B cell (primary cell): Measurements from ENCODE around the gene GATA3. TPM values are rescaled to one million over a fixed set of nuclear protein-coding genes. Genes with fewer than 3 reads are reported as not detected.

Experiments used
- ATAC-seq: fragments of 200-7000 bp; cut with Tn5 transposase; one replicate; pipeline ENCODE4 v1.10.0; 2021; ENCODE audit warnings: low read depth, mild to moderate bottlenecking, moderate number of reproducible peaks, moderate library complexity
- CTCF ChIA-PET: fragments of 350-600 bp; sonication (Branson Sonifier 250); formaldehyde crosslinking; loops from one replicate; lab custom pipeline; 2021; ENCODE audit warnings: antibody characterized with exemption, inconsistent platforms; lab: Charles Lee
- POLR2A ChIA-PET: fragments of 350-600 bp; sonication (Branson Sonifier 250); formaldehyde crosslinking; loops from one replicate; lab custom pipeline; 2021; ENCODE audit warnings: antibody characterized with exemption; lab: Charles Lee
- DNase-seq: peaks from one replicate; pipeline ENCODE4 v3.0.0; 2013
- H2AFZ ChIP-seq: 2 replicates; pipeline ENCODE4 v1.6.1; 2012; ENCODE audit warnings: mild to moderate bottlenecking, low read depth, low read length; ENCODE audit not compliant: insufficient read depth, poor library complexity, severe bottlenecking
- H3K27ac ChIP-seq, 2 donors: 1 replicate in 1 of 2; 2 replicates in 1 of 2; pipeline ENCODE4 v1.5.1; 2012 to 2013; ENCODE audit warnings: low read length in 2 of 2, mild to moderate bottlenecking in 2 of 2, moderate library complexity in 1 of 2
- H3K27me3 ChIP-seq, 4 experiments: fragments of 200-600 bp in 1 of 4; sonication (generic) in 1 of 4; replicated peaks in 1 of 4; 1 replicate in 2 of 4; 2 replicates in 2 of 4; pipeline versions ENCODE4 v1.6.1 to v1.7.0; 2013 to 2016; ENCODE audit warnings: low read length in 3 of 4, mild to moderate bottlenecking in 2 of 4, mixed read lengths in 1 of 4, moderate library complexity in 1 of 4; ENCODE audit not compliant: insufficient read depth in 4 of 4, control insufficient read depth in 3 of 4; ENCODE audit errors: control extremely low read depth in 1 of 4
- H3K36me3 ChIP-seq, 2 experiments: replicated peaks in 1 of 2; 1 replicate in 1 of 2; 2 replicates in 1 of 2; pipeline versions ENCODE4 v1.6.1 to v1.7.1; 2013; ENCODE audit warnings: low read length in 1 of 2; ENCODE audit not compliant: insufficient read depth in 2 of 2, control insufficient read depth in 1 of 2; ENCODE audit errors: control extremely low read depth in 1 of 2, extremely low read depth in 1 of 2
- H3K4me1 ChIP-seq, 2 donors: fragments of 200-600 bp in 1 of 2; sonication (generic) in 1 of 2; 1 replicate in 1 of 2; 2 replicates in 1 of 2; pipeline versions ENCODE4 v1.5.1 to v1.6.1; 2013 to 2017; ENCODE audit warnings: low read length in 2 of 2; ENCODE audit not compliant: control insufficient read depth in 2 of 2, insufficient read depth in 2 of 2
- H3K4me2 ChIP-seq: replicated peaks from 2 replicates; pipeline ENCODE3; 2012; ENCODE audit warnings: mild to moderate bottlenecking, low read depth, low read length; ENCODE audit not compliant: poor library complexity, severe bottlenecking
- H3K4me3 ChIP-seq, 5 experiments: fragments of 200-600 bp in 1 of 5; sonication (generic) in 1 of 5; 1 replicate in 3 of 5; 2 replicates in 2 of 5; pipeline versions ENCODE4 v1.5.1 to v1.7.0; 2011 to 2016; ENCODE audit warnings: low read length in 4 of 5, mild to moderate bottlenecking in 4 of 5, low read depth in 2 of 5, control low read depth in 1 of 5, moderate library complexity in 1 of 5; ENCODE audit not compliant: insufficient read depth in 1 of 5; ENCODE audit errors: control extremely low read depth in 1 of 5, extremely low read depth in 1 of 5
- H3K79me2 ChIP-seq: fragments of 200-600 bp; sonication (generic); one replicate; pipeline ENCODE4 v1.6.0; 2016; ENCODE audit warnings: low read length; ENCODE audit not compliant: control insufficient read depth, insufficient read depth
- H3K9ac ChIP-seq: fragments of 200-600 bp; sonication (generic); 2 replicates; pipeline ENCODE4 v1.6.1; 2017; ENCODE audit warnings: mild to moderate bottlenecking, low read length, moderate library complexity
- H3K9me3 ChIP-seq, 3 donors: one replicate each; pipeline versions ENCODE4 v1.6.1 to v1.7.1; 2013; ENCODE audit warnings: low read length in 2 of 3; ENCODE audit not compliant: control insufficient read depth in 2 of 3, insufficient read depth in 1 of 3; ENCODE audit errors: control extremely low read depth in 1 of 3
- H4K20me1 ChIP-seq: 2 replicates; pipeline ENCODE4 v1.6.0; 2012; ENCODE audit warnings: mild to moderate bottlenecking, low read length; ENCODE audit not compliant: insufficient read depth, control insufficient read depth, poor library complexity, severe bottlenecking
- H3K27ac Mint-ChIP-seq: one replicate; pipeline ENCODE4 v1.8.0; 2021; ENCODE audit warnings: mixed read lengths
- H3K27me3 Mint-ChIP-seq: one replicate; pipeline ENCODE4 v1.8.0; 2021; ENCODE audit warnings: mixed read lengths
- H3K4me1 Mint-ChIP-seq: one replicate; pipeline ENCODE4 v1.8.0; 2021; ENCODE audit warnings: mixed read lengths
- H3K4me3 Mint-ChIP-seq: one replicate; pipeline ENCODE4 v1.8.0; 2021; ENCODE audit warnings: mixed read lengths
- H3K9me3 Mint-ChIP-seq: one replicate; pipeline ENCODE4 v1.8.0; 2022; ENCODE audit warnings: mixed read lengths; ENCODE audit not compliant: insufficient read depth
- EZH2 ChIP-seq: IDR thresholded peaks from 2 replicates; pipeline ENCODE4 v1.6.1; 2012; ENCODE audit warnings: borderline replicate concordance, low read depth, mild to moderate bottlenecking, moderate library complexity, low read length; ENCODE audit not compliant: insufficient read depth, poor library complexity, severe bottlenecking
- WGBS: methylation state at CpG from one replicate; pipeline ENCODE4 v1.1.5; 2013; ENCODE audit warnings: missing lambda C conversion rate; ENCODE audit not compliant: insufficient coverage; 5-methylcytosine and 5-hydroxymethylcytosine counted together
- intact Hi-C: fragments of 100-400 bp; cut with micrococcal nuclease; formaldehyde crosslinking; loops from one replicate; pipeline ENCODE4 v1.10.0; 2022
- polyA plus RNA-seq: library from polyadenylated mRNA; depleted of rRNA; stranded (reverse); fragments of >200 nt; gene quantifications from 2 replicates; pipeline ENCODE4 v1.2.3, GENCODE V29; 2012
- total RNA-seq, 2 donors: library from RNA; stranded (reverse); fragments of 120-200 nt in 1 of 2; gene quantifications; 1 replicate in 1 of 2; 2 replicates in 1 of 2; pipeline versions ENCODE4 v1.2.3 to v1.2.4, GENCODE V29; 2013 to 2022
- TF ChIP-seq, protein P1 (sequence below): fragments of 200-600 bp; IDR thresholded peaks from one replicate; pipeline ENCODE4 v1.8.0; 2022; ENCODE audit warnings: antibody characterized with exemption, mild to moderate bottlenecking

GATA3 gene
- total and polyA plus RNA-seq, 2 donors (not counting 1 experiment from before 2014, with no cell fraction given) = 0.60 to 0.94 TPM

DNA sequence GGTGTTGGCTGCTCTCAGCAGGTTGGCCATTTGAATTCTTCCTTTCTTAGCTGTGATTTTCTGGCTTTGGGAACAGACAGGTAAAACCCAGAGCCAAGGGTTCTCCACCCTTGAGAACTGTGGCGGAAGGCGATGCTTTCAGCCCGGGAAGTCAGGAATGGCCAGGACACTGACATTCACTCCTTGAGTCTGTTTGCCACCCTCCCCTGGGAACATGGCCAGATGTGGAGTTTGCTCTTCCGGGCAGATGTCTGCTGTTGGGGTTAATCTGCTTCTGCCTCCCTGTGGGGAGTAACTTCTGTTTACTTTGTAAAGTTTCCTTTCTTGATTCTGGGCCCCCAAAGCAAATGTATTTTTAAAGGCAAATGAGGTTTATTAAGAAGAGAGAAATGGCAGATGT is 17.7 kb downstream of the GATA3 start:
- no peak overlapping the region for H3K4me3 Mint-ChIP-seq
- no peak overlapping the region for H3K9ac ChIP-seq
- POLR2A ChIA-PET = no interaction called here
- no peaks in the 10 kb centered on the region for H3K36me3 ChIP-seq
- no peak overlapping the region for H3K27ac Mint-ChIP-seq
- no peak overlapping the region for H3K4me2 ChIP-seq
- no peak overlapping the region for H3K4me3 ChIP-seq
- DNase-seq (no peak), ATAC-seq (no peak)
- H3K4me1 ChIP-seq = no peaks in the 10 kb centered on the region
- intact Hi-C loops = no loop called here
- 96% methylated on average over 3 of the region's 4 CpGs for WGBS
- peaks cover 0 to 13% (median 0%) of the 10 kb centered on the region in 4 experiments for H3K27me3 ChIP-seq
- H4K20me1 ChIP-seq = no peaks in the 10 kb centered on the region
- no peaks in the 10 kb centered on the region for H3K4me1 Mint-ChIP-seq
- H3K9me3 Mint-ChIP-seq = no peaks in the 10 kb centered on the region
- H3K79me2 ChIP-seq = no peaks in the 10 kb centered on the region
- TF ChIP-seq EZH2 = no peak
- TF ChIP-seq, protein P1, sequence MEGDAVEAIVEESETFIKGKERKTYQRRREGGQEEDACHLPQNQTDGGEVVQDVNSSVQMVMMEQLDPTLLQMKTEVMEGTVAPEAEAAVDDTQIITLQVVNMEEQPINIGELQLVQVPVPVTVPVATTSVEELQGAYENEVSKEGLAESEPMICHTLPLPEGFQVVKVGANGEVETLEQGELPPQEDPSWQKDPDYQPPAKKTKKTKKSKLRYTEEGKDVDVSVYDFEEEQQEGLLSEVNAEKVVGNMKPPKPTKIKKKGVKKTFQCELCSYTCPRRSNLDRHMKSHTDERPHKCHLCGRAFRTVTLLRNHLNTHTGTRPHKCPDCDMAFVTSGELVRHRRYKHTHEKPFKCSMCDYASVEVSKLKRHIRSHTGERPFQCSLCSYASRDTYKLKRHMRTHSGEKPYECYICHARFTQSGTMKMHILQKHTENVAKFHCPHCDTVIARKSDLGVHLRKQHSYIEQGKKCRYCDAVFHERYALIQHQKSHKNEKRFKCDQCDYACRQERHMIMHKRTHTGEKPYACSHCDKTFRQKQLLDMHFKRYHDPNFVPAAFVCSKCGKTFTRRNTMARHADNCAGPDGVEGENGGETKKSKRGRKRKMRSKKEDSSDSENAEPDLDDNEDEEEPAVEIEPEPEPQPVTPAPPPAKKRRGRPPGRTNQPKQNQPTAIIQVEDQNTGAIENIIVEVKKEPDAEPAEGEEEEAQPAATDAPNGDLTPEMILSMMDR = no peak
- CTCF ChIA-PET = no interaction called here
- no peaks in the 10 kb centered on the region for H3K9me3 ChIP-seq
- H2AFZ ChIP-seq = no peak overlapping the region
- H3K27ac ChIP-seq = no peak overlapping the region
- H3K27me3 Mint-ChIP-seq = peaks cover 12% of the 10 kb centered on the region

DNA sequence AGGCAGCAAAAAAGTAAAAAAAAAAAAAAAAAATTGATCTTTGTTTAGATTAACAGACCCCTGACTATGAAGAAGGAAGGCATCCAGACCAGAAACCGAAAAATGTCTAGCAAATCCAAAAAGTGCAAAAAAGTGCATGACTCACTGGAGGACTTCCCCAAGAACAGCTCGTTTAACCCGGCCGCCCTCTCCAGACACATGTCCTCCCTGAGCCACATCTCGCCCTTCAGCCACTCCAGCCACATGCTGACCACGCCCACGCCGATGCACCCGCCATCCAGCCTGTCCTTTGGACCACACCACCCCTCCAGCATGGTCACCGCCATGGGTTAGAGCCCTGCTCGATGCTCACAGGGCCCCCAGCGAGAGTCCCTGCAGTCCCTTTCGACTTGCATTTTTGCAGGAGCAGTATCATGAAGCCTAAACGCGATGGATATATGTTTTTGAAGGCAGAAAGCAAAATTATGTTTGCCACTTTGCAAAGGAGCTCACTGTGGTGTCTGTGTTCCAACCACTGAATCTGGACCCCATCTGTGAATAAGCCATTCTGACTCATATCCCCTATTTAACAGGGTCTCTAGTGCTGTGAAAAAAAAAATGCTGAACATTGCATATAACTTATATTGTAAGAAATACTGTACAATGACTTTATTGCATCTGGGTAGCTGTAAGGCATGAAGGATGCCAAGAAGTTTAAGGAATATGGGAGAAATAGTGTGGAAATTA is 19.4 kb downstream of the GATA3 start:
- no peak for DNase-seq
- Mint-ChIP-seq H3K9me3 (no peaks in the 10 kb centered on the region), H3K27me3 (peaks cover 15% of the 10 kb centered on the region), H3K4me3 (no peak overlapping the region), H3K27ac (no peak overlapping the region), H3K4me1 (no peaks in the 10 kb centered on the region)
- Histone ChIP-seq H3K4me3 (no peak overlapping the region), H3K9me3 (no peaks in the 10 kb centered on the region), H4K20me1 (no peaks in the 10 kb centered on the region), H3K4me1 (no peaks in the 10 kb centered on the region), H3K79me2 (no peaks in the 10 kb centered on the region), H3K27me3 (peaks cover 0 to 10% (median 0%) of the 10 kb centered on the region in 4 experiments), H2AFZ (no peak overlapping the region), H3K27ac (no peak overlapping the region), H3K36me3 (no peaks in the 10 kb centered on the region), H3K4me2 (no peak overlapping the region), H3K9ac (no peak overlapping the region)
- ChIA-PET POLR2A (no interaction called here), CTCF (no interaction called here)
- TF ChIP-seq, protein P1 = no peak
- no peak for TF ChIP-seq EZH2
- WGBS = 82% methylated on average over 10 of the region's 15 CpGs
- ATAC-seq = no peak
- intact Hi-C loops = no loop called here
